ENCODE data around the gene ZNF530.

Gene ZNF530

GRCh38 chr19:57570707-57571106 is 29.0 kb upstream of the ZNF530 start:
- Histone ChIP-seq H3K36me3 (ENCODE audit: control insufficient read depth in 1 of 2, insufficient read depth in 2 of 2, low read length in 2 of 2) (peaks cover 41 to 45% of the 10 kb centered on the region in 2 donors), H3K9me3 (ENCODE audit: control insufficient read depth in 1 of 2, low read length in 2 of 2) (peaks cover 87 to 98% of the 10 kb centered on the region in 2 donors), H3K4me1 (ENCODE audit: control insufficient read depth in 1 of 2, insufficient read depth in 2 of 2, low read length in 2 of 2) (no peaks in the 10 kb centered on the region), H3K27ac (ENCODE audit: low read depth, low read length) (no peak overlapping the region), H3K27me3 (ENCODE audit: control insufficient read depth in 1 of 2, insufficient read depth in 2 of 2, low read length in 2 of 2) (no peaks in the 10 kb centered on the region), H3K4me3 (ENCODE audit: low read depth in 1 of 2, low read length in 2 of 2) (no peak overlapping the region), H3K9ac (ENCODE audit: low read depth in 1 of 2, low read length in 2 of 2) (no peak overlapping the region)

DNA sequence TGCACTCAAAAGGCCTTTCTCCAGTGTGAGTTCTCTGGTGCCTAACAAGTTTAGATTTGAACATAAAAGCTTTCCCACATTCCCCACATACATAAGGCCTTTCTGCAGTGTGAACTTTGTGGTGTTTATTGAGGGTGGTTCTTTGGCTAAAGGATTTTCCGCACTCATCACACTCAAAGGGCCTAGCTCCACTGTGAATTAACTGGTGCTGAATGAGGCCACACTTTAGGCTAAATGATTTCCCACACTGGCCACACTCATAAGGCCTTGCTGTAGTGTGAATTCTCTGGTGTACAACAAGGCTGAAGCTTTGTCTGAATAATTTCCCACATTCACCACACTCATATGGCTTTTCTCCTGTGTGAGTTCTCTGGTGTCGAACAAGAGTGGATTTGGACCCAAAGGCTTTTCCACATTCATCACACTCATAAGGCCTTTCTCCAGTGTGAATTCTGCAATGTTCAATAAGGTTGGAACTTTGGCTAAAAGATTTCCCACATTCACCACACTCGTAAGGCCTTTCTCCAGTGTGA is 27.2 kb upstream of the ZNF530 start:
- Histone ChIP-seq H3K9ac (ENCODE audit: low read depth in 1 of 2, low read length in 2 of 2) (no peak overlapping the region), H3K36me3 (ENCODE audit: control insufficient read depth in 1 of 2, insufficient read depth in 2 of 2, low read length in 2 of 2) (peaks cover 54 to 58% of the 10 kb centered on the region in 2 donors), H3K9me3 (ENCODE audit: control insufficient read depth in 1 of 2, low read length in 2 of 2) (peaks cover 83 to 95% of the 10 kb centered on the region in 2 donors), H3K4me3 (ENCODE audit: low read depth in 1 of 2, low read length in 2 of 2) (peak overlapping the region in 1 of 2 donors; percentile 7), H3K27me3 (ENCODE audit: control insufficient read depth in 1 of 2, insufficient read depth in 2 of 2, low read length in 2 of 2) (no peaks in the 10 kb centered on the region), H3K4me1 (ENCODE audit: control insufficient read depth in 1 of 2, insufficient read depth in 2 of 2, low read length in 2 of 2) (no peaks in the 10 kb centered on the region), H3K27ac (ENCODE audit: low read depth, low read length) (no peak overlapping the region)

GRCh38 chr19:57576661-57577060 is 23.0 kb upstream of the ZNF530 start:
- Histone ChIP-seq H3K27ac (ENCODE audit: low read depth, low read length) (no peak overlapping the region), H3K9ac (ENCODE audit: low read depth in 1 of 2, low read length in 2 of 2) (no peak overlapping the region), H3K36me3 (ENCODE audit: control insufficient read depth in 1 of 2, insufficient read depth in 2 of 2, low read length in 2 of 2) (peaks cover 51 to 53% of the 10 kb centered on the region in 2 donors), H3K4me3 (ENCODE audit: low read depth in 1 of 2, low read length in 2 of 2) (peak overlapping the region; percentile 20 to 30), H3K9me3 (ENCODE audit: control insufficient read depth in 1 of 2, low read length in 2 of 2) (peaks cover 54 to 60% of the 10 kb centered on the region in 2 donors), H3K27me3 (ENCODE audit: control insufficient read depth in 1 of 2, insufficient read depth in 2 of 2, low read length in 2 of 2) (no peaks in the 10 kb centered on the region), H3K4me1 (ENCODE audit: control insufficient read depth in 1 of 2, insufficient read depth in 2 of 2, low read length in 2 of 2) (peaks cover 5 to 13% of the 10 kb centered on the region in 2 donors)

- H3K36me3 ChIP-seq (ENCODE audit: control insufficient read depth in 1 of 2, insufficient read depth in 2 of 2, low read length in 2 of 2), result peaks cover 31 to 33% of the 10 kb centered on the region in 2 donors
- H3K4me3 ChIP-seq (ENCODE audit: low read depth in 1 of 2, low read length in 2 of 2), result peak within 1 kb of the TSS; percentile 79 to 85
- H3K27ac ChIP-seq (ENCODE audit: low read depth, low read length), result peak within 1 kb of the TSS; percentile 8
- H3K4me1 ChIP-seq (ENCODE audit: control insufficient read depth in 1 of 2, insufficient read depth in 2 of 2, low read length in 2 of 2), result peaks cover 8 to 17% of the 10 kb centered on the region in 2 donors
- peak within 1 kb of the TSS; percentile 61 to 72 for H3K9ac ChIP-seq (ENCODE audit: low read depth in 1 of 2, low read length in 2 of 2)
- no peaks in the 10 kb centered on the region for H3K27me3 ChIP-seq (ENCODE audit: control insufficient read depth in 1 of 2, insufficient read depth in 2 of 2, low read length in 2 of 2)
- H3K9me3 ChIP-seq (ENCODE audit: control insufficient read depth in 1 of 2, low read length in 2 of 2), result peaks cover 41 to 49% of the 10 kb centered on the region in 2 donors
Observed at GRCh38 chr19:57578487-57579205, 21.0 kb upstream of the ZNF530 start, which contains the start of gene ZNF416. TSS of gene ZNF416 (minus strand) at chr19:57578911. CDS start at chr19:57578704, 207 bp downstream.

- no peaks in the 10 kb centered on the region for H3K27me3 ChIP-seq (ENCODE audit: control insufficient read depth in 1 of 2, insufficient read depth in 2 of 2, low read length in 2 of 2)
- H3K27ac ChIP-seq (ENCODE audit: low read depth, low read length), result no peak overlapping the region
- peaks cover 19 to 30% of the 10 kb centered on the region in 2 donors for H3K9me3 ChIP-seq (ENCODE audit: control insufficient read depth in 1 of 2, low read length in 2 of 2)
- peaks cover 12 to 21% of the 10 kb centered on the region in 2 donors for H3K4me1 ChIP-seq (ENCODE audit: control insufficient read depth in 1 of 2, insufficient read depth in 2 of 2, low read length in 2 of 2)
- H3K9ac ChIP-seq (ENCODE audit: low read depth in 1 of 2, low read length in 2 of 2), result no peak overlapping the region
- peak overlapping the region; percentile 69 to 70 for H3K4me3 ChIP-seq (ENCODE audit: low read depth in 1 of 2, low read length in 2 of 2)
- H3K36me3 ChIP-seq (ENCODE audit: control insufficient read depth in 1 of 2, insufficient read depth in 2 of 2, low read length in 2 of 2), result peaks cover under 1 to 4% of the 10 kb centered on the region in 2 donors
Observed at GRCh38 chr19:57583104-57583520, 16.6 kb upstream of the ZNF530 start.

GRCh38 chr19:57583521-57584416 is 15.9 kb upstream of the ZNF530 start, which contains the start of gene ZIK1:
TSS of gene ZIK1 (plus strand) at chr19:57584145. CDS start at chr19:57584357, 212 bp downstream.
- Histone ChIP-seq H3K27me3 (ENCODE audit: control insufficient read depth in 1 of 2, insufficient read depth in 2 of 2, low read length in 2 of 2) (no peaks in the 10 kb centered on the region), H3K9me3 (ENCODE audit: control insufficient read depth in 1 of 2, low read length in 2 of 2) (peaks cover 26 to 36% of the 10 kb centered on the region in 2 donors), H3K4me3 (ENCODE audit: low read depth in 1 of 2, low read length in 2 of 2) (peak within 1 kb of the TSS; percentile 69 to 70), H3K27ac (ENCODE audit: low read depth, low read length) (no peak within 1 kb of the TSS), H3K4me1 (ENCODE audit: control insufficient read depth in 1 of 2, insufficient read depth in 2 of 2, low read length in 2 of 2) (peaks cover 11 to 19% of the 10 kb centered on the region in 2 donors), H3K36me3 (ENCODE audit: control insufficient read depth in 1 of 2, insufficient read depth in 2 of 2, low read length in 2 of 2) (peaks cover 6 to 9% of the 10 kb centered on the region in 2 donors), H3K9ac (ENCODE audit: low read depth in 1 of 2, low read length in 2 of 2) (no peak within 1 kb of the TSS)

GRCh38 chr19:57587529-57587928 is 12.2 kb upstream of the ZNF530 start:
- H3K36me3 ChIP-seq (ENCODE audit: control insufficient read depth in 1 of 2, insufficient read depth in 2 of 2, low read length in 2 of 2), result peaks cover 29 to 31% of the 10 kb centered on the region in 2 donors
- H3K27me3 ChIP-seq (ENCODE audit: control insufficient read depth in 1 of 2, insufficient read depth in 2 of 2, low read length in 2 of 2), result no peaks in the 10 kb centered on the region
- H3K9ac ChIP-seq (ENCODE audit: low read depth in 1 of 2, low read length in 2 of 2), result no peak overlapping the region
- H3K4me3 ChIP-seq (ENCODE audit: low read depth in 1 of 2, low read length in 2 of 2), result no peak overlapping the region
- H3K27ac ChIP-seq (ENCODE audit: low read depth, low read length), result no peak overlapping the region
- peaks cover 11 to 13% of the 10 kb centered on the region in 2 donors for H3K4me1 ChIP-seq (ENCODE audit: control insufficient read depth in 1 of 2, insufficient read depth in 2 of 2, low read length in 2 of 2)
- peaks cover 54 to 64% of the 10 kb centered on the region in 2 donors for H3K9me3 ChIP-seq (ENCODE audit: control insufficient read depth in 1 of 2, low read length in 2 of 2)

- H3K9me3 ChIP-seq (ENCODE audit: control insufficient read depth in 1 of 2, low read length in 2 of 2), result peaks cover 13 to 24% of the 10 kb centered on the region in 2 donors
- peaks cover 4 to 12% of the 10 kb centered on the region in 2 donors for H3K36me3 ChIP-seq (ENCODE audit: control insufficient read depth in 1 of 2, insufficient read depth in 2 of 2, low read length in 2 of 2)
- H3K4me3 ChIP-seq (ENCODE audit: low read depth in 1 of 2, low read length in 2 of 2), result peak overlapping the region; percentile 79 to 85
- no peak overlapping the region for H3K27ac ChIP-seq (ENCODE audit: low read depth, low read length)
- H3K9ac ChIP-seq (ENCODE audit: low read depth in 1 of 2, low read length in 2 of 2), result no peak overlapping the region
- H3K4me1 ChIP-seq (ENCODE audit: control insufficient read depth in 1 of 2, insufficient read depth in 2 of 2, low read length in 2 of 2), result peaks cover 4 to 10% of the 10 kb centered on the region in 2 donors
- no peaks in the 10 kb centered on the region for H3K27me3 ChIP-seq (ENCODE audit: control insufficient read depth in 1 of 2, insufficient read depth in 2 of 2, low read length in 2 of 2)
Observed at GRCh38 chr19:57599377-57599760, 316 bp upstream of the ZNF530 start.

GRCh38 chr19:57606931-57607330 is 7.2 kb downstream of the ZNF530 start:
- no peaks in the 10 kb centered on the region for H3K4me1 ChIP-seq (ENCODE audit: control insufficient read depth in 1 of 2, insufficient read depth in 2 of 2, low read length in 2 of 2)
- H3K9me3 ChIP-seq (ENCODE audit: control insufficient read depth in 1 of 2, low read length in 2 of 2), result peaks cover 52 to 64% of the 10 kb centered on the region in 2 donors

More at GRCh38 chr19:57606931-57607330, 7.2 kb downstream of the ZNF530 start:
- H3K27ac ChIP-seq (ENCODE audit: low read depth, low read length), result no peak overlapping the region
- H3K9ac ChIP-seq (ENCODE audit: low read depth in 1 of 2, low read length in 2 of 2), result no peak overlapping the region
- peaks cover 17 to 36% of the 10 kb centered on the region in 2 donors for H3K36me3 ChIP-seq (ENCODE audit: control insufficient read depth in 1 of 2, insufficient read depth in 2 of 2, low read length in 2 of 2)
- no peaks in the 10 kb centered on the region for H3K27me3 ChIP-seq (ENCODE audit: control insufficient read depth in 1 of 2, insufficient read depth in 2 of 2, low read length in 2 of 2)
- H3K4me3 ChIP-seq (ENCODE audit: low read depth in 1 of 2, low read length in 2 of 2), result no peak overlapping the region

All from duodenal mucosa (tissue), 2 donors.